Measurements from ENCODE around the gene RYR1. TPM values are rescaled to one million over a fixed set of nuclear protein-coding genes. Genes with fewer than 3 reads are reported as not detected.

The RYR1 gene
- total RNA-seq, 6 experiments from 2014 or later: not detected

DNA sequence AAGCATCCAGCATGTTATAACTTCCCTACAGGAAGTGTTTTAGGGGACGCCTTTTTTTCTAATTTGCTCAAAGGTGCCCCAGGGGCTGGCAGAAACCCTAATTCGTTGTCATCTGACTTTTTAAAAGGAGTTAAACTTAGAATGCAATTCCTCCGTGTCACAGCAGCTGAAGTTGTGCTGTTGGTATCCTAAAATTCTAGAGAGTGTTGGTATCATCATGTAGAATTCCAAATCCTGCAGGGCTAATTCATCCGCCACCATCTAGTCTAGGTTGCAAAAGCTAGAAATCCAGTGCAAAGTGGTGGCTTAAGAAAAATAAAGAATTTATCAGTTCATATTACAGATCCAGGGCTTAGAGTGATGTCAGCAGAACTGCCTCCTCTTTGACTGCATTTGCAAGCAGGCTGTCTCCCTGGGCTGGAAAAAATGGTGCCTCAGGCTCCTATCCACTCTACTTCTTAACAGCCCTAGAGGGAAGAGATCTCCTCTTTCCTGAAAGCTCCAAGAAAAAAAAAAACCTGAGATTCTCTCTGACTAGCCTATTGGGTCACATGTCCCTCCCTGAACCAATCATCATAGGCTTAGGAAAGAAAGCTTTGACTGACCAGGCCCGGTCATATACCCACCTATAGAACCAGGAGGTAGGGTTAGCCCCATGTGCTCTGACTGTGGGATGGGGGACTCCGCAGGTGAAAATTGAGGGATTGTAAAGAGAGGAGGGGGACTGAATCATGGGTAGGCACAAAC lies 111.3 kb downstream of the RYR1 start:
- Mint-ChIP-seq H3K4me1 (ENCODE audit: low read depth) (peaks cover 18% of the 10 kb centered on the region), H3K4me3 (peak overlapping the region; percentile 77), H3K9me3 (no peaks in the 10 kb centered on the region), H3K36me3 (ENCODE audit: low read depth) (no peaks in the 10 kb centered on the region), H3K27me3 (ENCODE audit: insufficient read depth) (peaks cover 3% of the 10 kb centered on the region), H3K27ac (peak overlapping the region; percentile 84)
- peak; percentile 9 for DNase-seq
- TF ChIP-seq, protein P1, sequence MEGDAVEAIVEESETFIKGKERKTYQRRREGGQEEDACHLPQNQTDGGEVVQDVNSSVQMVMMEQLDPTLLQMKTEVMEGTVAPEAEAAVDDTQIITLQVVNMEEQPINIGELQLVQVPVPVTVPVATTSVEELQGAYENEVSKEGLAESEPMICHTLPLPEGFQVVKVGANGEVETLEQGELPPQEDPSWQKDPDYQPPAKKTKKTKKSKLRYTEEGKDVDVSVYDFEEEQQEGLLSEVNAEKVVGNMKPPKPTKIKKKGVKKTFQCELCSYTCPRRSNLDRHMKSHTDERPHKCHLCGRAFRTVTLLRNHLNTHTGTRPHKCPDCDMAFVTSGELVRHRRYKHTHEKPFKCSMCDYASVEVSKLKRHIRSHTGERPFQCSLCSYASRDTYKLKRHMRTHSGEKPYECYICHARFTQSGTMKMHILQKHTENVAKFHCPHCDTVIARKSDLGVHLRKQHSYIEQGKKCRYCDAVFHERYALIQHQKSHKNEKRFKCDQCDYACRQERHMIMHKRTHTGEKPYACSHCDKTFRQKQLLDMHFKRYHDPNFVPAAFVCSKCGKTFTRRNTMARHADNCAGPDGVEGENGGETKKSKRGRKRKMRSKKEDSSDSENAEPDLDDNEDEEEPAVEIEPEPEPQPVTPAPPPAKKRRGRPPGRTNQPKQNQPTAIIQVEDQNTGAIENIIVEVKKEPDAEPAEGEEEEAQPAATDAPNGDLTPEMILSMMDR (IDR thresholded peaks at IDR 0.05): peak; percentile 55

DNA sequence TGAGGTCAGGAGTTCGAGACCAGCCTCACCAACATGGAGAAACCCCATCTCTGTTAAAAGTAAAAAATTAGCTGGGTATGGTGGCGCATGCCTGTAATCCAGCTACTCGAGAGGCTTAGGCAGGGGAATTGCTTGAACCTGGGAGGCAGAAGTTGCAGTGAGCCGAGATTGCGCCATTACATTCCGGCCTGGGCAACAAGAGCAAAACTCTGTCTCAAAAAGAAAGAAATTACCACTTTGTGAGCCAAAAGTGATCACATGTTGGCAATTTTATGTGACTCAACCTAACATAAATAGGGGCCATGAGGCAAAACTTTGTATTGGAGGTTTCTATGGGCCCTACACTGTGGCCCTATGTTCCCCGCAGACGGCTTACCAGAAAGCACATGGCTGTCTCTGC lies 112.1 kb downstream of the RYR1 start:
- H3K4me1 Mint-ChIP-seq (ENCODE audit: low read depth): peaks cover 18% of the 10 kb centered on the region
- H3K27ac Mint-ChIP-seq: peak overlapping the region; percentile 84
- H3K4me3 Mint-ChIP-seq: no peak overlapping the region
- H3K9me3 Mint-ChIP-seq: no peaks in the 10 kb centered on the region
- peaks cover 3% of the 10 kb centered on the region for H3K27me3 Mint-ChIP-seq (ENCODE audit: insufficient read depth)
- H3K36me3 Mint-ChIP-seq (ENCODE audit: low read depth): no peaks in the 10 kb centered on the region
- TF ChIP-seq, protein P1 (IDR thresholded peaks at IDR 0.05): no peak
- no peak for DNase-seq

DNA sequence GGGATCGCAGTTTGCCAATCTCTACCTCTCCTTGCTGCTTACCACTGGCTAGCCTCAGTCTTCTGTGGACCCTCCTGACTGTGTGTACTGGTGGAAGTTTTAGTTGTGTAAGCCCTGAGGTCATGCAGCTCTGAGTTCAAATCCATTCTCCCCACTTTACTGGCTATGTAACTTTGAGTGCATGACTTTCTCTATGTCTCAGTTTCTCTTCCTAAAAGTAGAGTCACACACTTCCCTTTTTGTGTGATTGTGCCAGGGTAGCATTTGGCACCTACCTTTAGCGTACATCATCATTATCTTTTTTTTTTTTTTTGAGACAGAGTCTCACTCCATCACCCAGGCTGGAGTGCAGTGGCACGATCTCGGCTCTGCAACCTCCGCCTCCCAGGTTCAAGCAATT lies 113.9 kb downstream of the RYR1 start:
- H3K27me3 Mint-ChIP-seq (ENCODE audit: insufficient read depth): peaks cover 8% of the 10 kb centered on the region
- no peak overlapping the region for H3K27ac Mint-ChIP-seq

DNA sequence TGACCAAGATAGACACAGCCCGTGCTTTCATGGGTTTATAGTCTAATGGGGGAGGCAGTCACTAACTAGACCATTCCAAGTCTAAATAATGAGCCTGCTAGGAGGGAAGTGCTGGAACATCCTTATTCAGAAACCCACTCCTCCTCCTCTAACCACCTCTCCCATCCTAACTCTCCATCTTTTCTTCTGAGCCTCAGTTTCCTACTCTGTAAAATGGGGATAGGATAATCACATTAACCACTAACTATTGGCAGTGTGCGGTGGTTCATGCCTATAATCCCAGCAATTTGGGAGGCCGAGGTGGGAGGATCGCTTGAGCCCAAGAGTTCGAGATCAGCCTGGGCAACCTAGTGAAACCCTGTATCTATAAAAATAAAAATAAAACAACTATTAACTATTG lies 115.6 kb downstream of the RYR1 start:
- Mint-ChIP-seq H3K4me3 (no peak overlapping the region), H3K27ac (no peak overlapping the region), H3K9me3 (no peaks in the 10 kb centered on the region), H3K4me1 (ENCODE audit: low read depth) (peaks cover 13% of the 10 kb centered on the region), H3K36me3 (ENCODE audit: low read depth) (no peaks in the 10 kb centered on the region), H3K27me3 (ENCODE audit: insufficient read depth) (peaks cover 8% of the 10 kb centered on the region)
- TF ChIP-seq, protein P1 (IDR thresholded peaks at IDR 0.05): no peak
- no peak for DNase-seq

More for the DNA sequence above, 113.9 kb downstream of the RYR1 start:
- Mint-ChIP-seq H3K4me3 (no peak overlapping the region), H3K36me3 (ENCODE audit: low read depth) (no peaks in the 10 kb centered on the region), H3K9me3 (no peaks in the 10 kb centered on the region), H3K4me1 (ENCODE audit: low read depth) (peaks cover 18% of the 10 kb centered on the region)
- no peak for DNase-seq
- TF ChIP-seq, protein P1 (IDR thresholded peaks at IDR 0.05): no peak

DNA sequence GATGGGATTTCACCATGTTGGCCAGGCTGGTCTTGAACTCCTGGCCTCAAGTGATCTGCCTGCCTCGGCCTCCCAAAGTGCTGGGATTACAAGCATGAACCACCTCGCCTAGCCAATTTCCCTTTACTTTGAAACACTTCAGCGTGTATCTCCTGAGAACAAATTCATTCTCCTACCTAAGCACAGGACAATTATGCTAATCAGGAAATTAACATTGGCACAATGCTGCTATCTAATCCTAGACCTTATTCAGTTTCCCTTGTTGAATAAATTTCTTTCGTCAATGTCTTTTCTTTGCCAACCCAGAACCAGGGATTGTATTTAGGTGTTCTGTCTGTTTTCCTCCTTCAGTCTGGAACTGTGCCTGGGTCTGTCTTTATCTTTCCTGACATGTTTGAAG lies 116.5 kb downstream of the RYR1 start:
- no peak overlapping the region for H3K27ac Mint-ChIP-seq
- peaks cover 8% of the 10 kb centered on the region for H3K27me3 Mint-ChIP-seq (ENCODE audit: insufficient read depth)
- DNase-seq: no peak
- H3K4me1 Mint-ChIP-seq (ENCODE audit: low read depth): peaks cover 5% of the 10 kb centered on the region
- no peaks in the 10 kb centered on the region for H3K9me3 Mint-ChIP-seq
- H3K36me3 Mint-ChIP-seq (ENCODE audit: low read depth): no peaks in the 10 kb centered on the region
- H3K4me3 Mint-ChIP-seq: no peak overlapping the region
- TF ChIP-seq, protein P1 (IDR thresholded peaks at IDR 0.05): no peak

Measured in HFFc6 (cell line).